ENCODE measurements around the gene TRAK1.

The TRAK1 gene

GRCh38 chr3:42177801-42178150 lies 86.6 kb downstream of the TRAK1 start:
- H3K27me3 ChIP-seq (replicated peaks in 2 of 5; ENCODE audit: control insufficient read depth in 4 of 5, insufficient read depth in 5 of 5, low read length in 4 of 5): no peaks in the 10 kb centered on the region
- H3K9me3 ChIP-seq (ENCODE audit: control extremely low read depth in 1 of 5, control insufficient read depth in 4 of 5, insufficient read depth in 2 of 5, low read depth in 1 of 5, low read length in 4 of 5): no peaks in the 10 kb centered on the region
- CTCF ChIA-PET: interaction anchor here (0.8 to 7.5 kb wide), 3 partner anchors 10 to 53 kb away, joined by 3 to 47 read pairs (median 3); no protein-coding TSS in a partner anchor
- POLR2A ChIA-PET: no interaction called here
- peaks cover 6 to 16% (median 11%) of the 10 kb centered on the region in 4 experiments for H3K4me1 ChIP-seq (ENCODE audit: control extremely low read depth in 1 of 4, control insufficient read depth in 4 of 4, insufficient read depth in 4 of 4, low read length in 3 of 4)
- H3K4me3 ChIP-seq (ENCODE audit: control insufficient read depth in 1 of 7, extremely low read depth in 1 of 7, insufficient read depth in 4 of 7, low read depth in 2 of 7, low read length in 6 of 7): no peak overlapping the region
- H3K36me3 ChIP-seq (ENCODE audit: control insufficient read depth in 4 of 4, insufficient read depth in 4 of 4, low read length in 3 of 4): peaks cover 0 to 12% (median 5%) of the 10 kb centered on the region in 4 experiments
- over 99% methylated on average over 9 of the region's 9 CpGs for WGBS (ENCODE audit: insufficient coverage)
- H3K27ac ChIP-seq (ENCODE audit: insufficient read depth in 1 of 2, low read depth in 1 of 2, low read length in 2 of 2, poor library complexity in 1 of 2, severe bottlenecking in 2 of 2): no peak overlapping the region
- DNase-seq: no peak

DNA sequence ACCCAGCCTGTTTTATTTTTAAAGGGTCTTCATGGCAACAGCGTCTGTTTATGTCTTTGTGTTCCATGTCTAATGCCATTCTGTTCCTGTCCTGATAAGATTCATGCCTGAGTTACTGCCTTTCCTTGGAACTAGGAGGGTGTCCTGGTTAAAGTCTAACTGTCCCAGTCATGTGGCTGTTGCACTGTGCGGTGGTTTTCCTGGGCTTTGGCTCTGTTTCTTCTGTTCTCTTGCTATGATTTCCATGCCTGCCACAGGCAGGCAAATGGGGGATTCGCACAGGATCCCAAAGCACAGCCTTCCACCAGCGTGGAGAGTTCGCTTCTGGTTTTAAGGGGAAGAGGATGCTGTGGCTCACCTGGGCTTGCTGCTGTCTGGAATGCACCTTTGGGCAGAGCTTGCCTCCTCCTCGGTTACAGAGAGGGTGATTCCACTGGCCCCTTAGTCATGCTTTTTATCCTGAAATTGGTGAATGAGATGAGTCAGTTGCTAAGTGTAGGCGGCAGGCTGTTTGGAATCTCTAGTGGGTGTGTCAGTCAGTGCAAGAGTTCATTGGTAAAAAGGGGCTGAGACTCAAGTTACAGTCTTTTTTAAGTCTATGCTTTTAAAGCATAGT lies 88.1 kb downstream of the TRAK1 start:
- WGBS (ENCODE audit: insufficient coverage): 87% methylated on average over 6 of the region's 7 CpGs

DNA sequence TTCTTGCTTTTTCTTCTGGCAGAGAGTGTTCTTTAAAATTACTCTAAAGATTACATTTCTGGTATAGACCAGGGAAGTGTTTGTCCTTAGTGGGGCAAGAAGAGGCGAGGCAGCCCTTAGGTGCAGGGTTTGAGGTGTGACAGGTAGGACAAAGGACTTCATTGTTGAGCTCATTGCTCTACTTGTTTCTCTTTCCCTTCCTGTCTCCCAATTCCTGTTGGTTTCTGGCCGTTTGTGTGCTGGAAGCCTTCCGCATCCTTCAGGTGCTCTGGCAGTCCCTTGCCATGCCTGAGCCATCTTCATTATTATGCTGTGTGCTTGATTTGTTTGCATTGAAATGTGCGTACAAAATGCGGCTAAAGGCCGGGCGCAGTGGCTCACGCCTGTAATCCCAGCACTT lies 89.7 kb downstream of the TRAK1 start:
- WGBS (ENCODE audit: insufficient coverage): 98% methylated on average over 6 of the region's 8 CpGs
- Histone ChIP-seq H3K27me3 (replicated peaks in 2 of 5; ENCODE audit: control insufficient read depth in 4 of 5, insufficient read depth in 5 of 5, low read length in 4 of 5) (no peaks in the 10 kb centered on the region), H3K36me3 (ENCODE audit: control insufficient read depth in 4 of 4, insufficient read depth in 4 of 4, low read length in 3 of 4) (peaks cover 3 to 21% (median 13%) of the 10 kb centered on the region in 4 experiments), H3K4me3 (ENCODE audit: control insufficient read depth in 1 of 7, extremely low read depth in 1 of 7, insufficient read depth in 4 of 7, low read depth in 2 of 7, low read length in 6 of 7) (no peak overlapping the region), H3K4me1 (ENCODE audit: control extremely low read depth in 1 of 4, control insufficient read depth in 4 of 4, insufficient read depth in 4 of 4, low read length in 3 of 4) (no peaks in the 10 kb centered on the region), H3K27ac (ENCODE audit: insufficient read depth in 1 of 2, low read depth in 1 of 2, low read length in 2 of 2, poor library complexity in 1 of 2, severe bottlenecking in 2 of 2) (no peak overlapping the region), H3K9me3 (ENCODE audit: control extremely low read depth in 1 of 5, control insufficient read depth in 4 of 5, insufficient read depth in 2 of 5, low read depth in 1 of 5, low read length in 4 of 5) (no peaks in the 10 kb centered on the region)
- ChIA-PET CTCF (interaction anchor here (1.0 to 7.5 kb wide), 2 partner anchors 10 to 63 kb away, joined by 3 to 47 read pairs; no protein-coding TSS in a partner anchor), POLR2A (no interaction called here)
- no peak for DNase-seq

More for the DNA sequence above, 88.1 kb downstream of the TRAK1 start:
- H3K36me3 ChIP-seq (ENCODE audit: control insufficient read depth in 4 of 4, insufficient read depth in 4 of 4, low read length in 3 of 4): peaks cover 0 to 12% (median 5%) of the 10 kb centered on the region in 4 experiments
- DNase-seq: no peak
- no peak overlapping the region for H3K4me3 ChIP-seq (ENCODE audit: control insufficient read depth in 1 of 7, extremely low read depth in 1 of 7, insufficient read depth in 4 of 7, low read depth in 2 of 7, low read length in 6 of 7)
- H3K4me1 ChIP-seq (ENCODE audit: control extremely low read depth in 1 of 4, control insufficient read depth in 4 of 4, insufficient read depth in 4 of 4, low read length in 3 of 4): peaks cover 0 to 2% (median 0%) of the 10 kb centered on the region in 4 experiments
- no peaks in the 10 kb centered on the region for H3K27me3 ChIP-seq (replicated peaks in 2 of 5; ENCODE audit: control insufficient read depth in 4 of 5, insufficient read depth in 5 of 5, low read length in 4 of 5)
- POLR2A ChIA-PET: no interaction called here
- CTCF ChIA-PET: interaction anchor here (0.6 to 7.5 kb wide), 3 partner anchors 12 to 419 kb away, joined by 3 to 47 read pairs (median 3); no protein-coding TSS in a partner anchor
- no peaks in the 10 kb centered on the region for H3K9me3 ChIP-seq (ENCODE audit: control extremely low read depth in 1 of 5, control insufficient read depth in 4 of 5, insufficient read depth in 2 of 5, low read depth in 1 of 5, low read length in 4 of 5)
- peak overlapping the region in 1 of 2 experiments; percentile 19 for H3K27ac ChIP-seq (ENCODE audit: insufficient read depth in 1 of 2, low read depth in 1 of 2, low read length in 2 of 2, poor library complexity in 1 of 2, severe bottlenecking in 2 of 2)

DNA sequence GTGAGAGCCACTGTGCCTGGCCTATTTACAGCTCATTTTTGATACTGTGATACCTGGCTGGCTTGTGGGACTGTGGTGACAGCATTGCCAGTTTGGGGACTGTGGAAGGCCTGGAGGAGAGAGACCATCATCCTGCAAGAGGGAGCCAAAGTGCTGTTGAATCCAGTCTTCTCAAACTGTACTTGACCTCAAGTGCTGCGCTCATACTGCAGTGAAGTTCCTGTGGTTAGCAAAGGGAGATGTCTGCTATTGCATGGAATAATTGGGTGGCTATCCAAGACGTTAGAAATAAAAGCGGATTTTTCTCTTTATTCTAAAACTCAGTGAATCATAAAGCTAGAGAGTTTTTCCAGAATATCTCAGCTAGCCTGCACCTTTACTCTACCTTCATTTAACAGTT lies 91.4 kb downstream of the TRAK1 start:
- Histone ChIP-seq H3K9me3 (ENCODE audit: control extremely low read depth in 1 of 5, control insufficient read depth in 4 of 5, insufficient read depth in 2 of 5, low read depth in 1 of 5, low read length in 4 of 5) (no peaks in the 10 kb centered on the region), H3K27me3 (replicated peaks in 2 of 5; ENCODE audit: control insufficient read depth in 4 of 5, insufficient read depth in 5 of 5, low read length in 4 of 5) (no peaks in the 10 kb centered on the region), H3K36me3 (ENCODE audit: control insufficient read depth in 4 of 4, insufficient read depth in 4 of 4, low read length in 3 of 4) (peaks cover 7 to 24% (median 18%) of the 10 kb centered on the region in 4 experiments), H3K4me1 (ENCODE audit: control extremely low read depth in 1 of 4, control insufficient read depth in 4 of 4, insufficient read depth in 4 of 4, low read length in 3 of 4) (no peaks in the 10 kb centered on the region), H3K4me3 (ENCODE audit: control insufficient read depth in 1 of 7, extremely low read depth in 1 of 7, insufficient read depth in 4 of 7, low read depth in 2 of 7, low read length in 6 of 7) (no peak overlapping the region), H3K27ac (ENCODE audit: insufficient read depth in 1 of 2, low read depth in 1 of 2, low read length in 2 of 2, poor library complexity in 1 of 2, severe bottlenecking in 2 of 2) (no peak overlapping the region)
- 100% methylated on average over 1 of the region's 3 CpGs for WGBS (ENCODE audit: insufficient coverage)
- ChIA-PET CTCF (interaction anchor here (7.5 kb wide), 1 partner anchor 8 kb away, joined by 47 read pairs; no protein-coding TSS in a partner anchor), POLR2A (interaction anchor here (1.2 kb wide), 1 partner anchor 11 kb away, joined by 5 read pairs; no protein-coding TSS in a partner anchor)
- no peak for DNase-seq

DNA sequence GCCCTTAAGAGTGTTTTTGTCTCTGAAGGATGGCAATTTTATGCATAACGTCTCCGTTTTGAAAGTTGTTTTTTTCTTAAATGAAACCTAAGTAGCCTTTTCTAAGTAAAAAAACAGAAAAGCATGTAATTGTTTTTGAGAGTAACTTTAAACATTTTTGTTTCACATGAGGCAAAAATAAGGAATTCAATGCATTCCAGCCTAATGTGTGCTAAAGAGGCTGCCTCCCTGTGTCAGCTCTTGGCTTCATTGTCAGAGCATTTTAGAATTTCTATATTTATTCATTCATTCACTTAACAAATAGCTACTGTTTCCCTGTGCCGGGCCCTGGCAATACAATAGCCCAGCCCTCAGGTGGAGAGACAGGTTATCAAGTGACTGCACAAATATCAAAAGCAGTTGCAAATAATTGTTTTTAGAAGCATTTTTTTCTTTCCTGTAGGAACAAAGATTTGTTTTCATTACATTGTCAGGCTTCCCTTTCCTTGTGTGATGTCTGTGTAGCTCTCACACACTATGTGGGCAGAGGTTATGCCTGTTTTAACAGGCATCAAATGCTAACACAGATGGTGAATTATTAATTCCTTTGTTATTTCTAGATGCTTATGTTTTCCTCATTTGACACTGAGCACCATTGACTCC lies 93.0 kb downstream of the TRAK1 start:
- WGBS (ENCODE audit: insufficient coverage): no CpG with 5 or more reads among the region's 3 CpGs
- H3K36me3 ChIP-seq (ENCODE audit: control insufficient read depth in 4 of 4, insufficient read depth in 4 of 4, low read length in 3 of 4): peaks cover 7 to 31% (median 20%) of the 10 kb centered on the region in 4 experiments
- CTCF ChIA-PET: interaction anchor here (1.2 to 10.3 kb wide), 3 partner anchors 7 to 66 kb away, joined by 3 to 122 read pairs (median 47); no protein-coding TSS in a partner anchor
- DNase-seq: no peak
- H3K27ac ChIP-seq (ENCODE audit: insufficient read depth in 1 of 2, low read depth in 1 of 2, low read length in 2 of 2, poor library complexity in 1 of 2, severe bottlenecking in 2 of 2): no peak overlapping the region
- POLR2A ChIA-PET: no interaction called here
- H3K27me3 ChIP-seq (replicated peaks in 2 of 5; ENCODE audit: control insufficient read depth in 4 of 5, insufficient read depth in 5 of 5, low read length in 4 of 5): no peaks in the 10 kb centered on the region
- no peaks in the 10 kb centered on the region for H3K4me1 ChIP-seq (ENCODE audit: control extremely low read depth in 1 of 4, control insufficient read depth in 4 of 4, insufficient read depth in 4 of 4, low read length in 3 of 4)
- H3K4me3 ChIP-seq (ENCODE audit: control insufficient read depth in 1 of 7, extremely low read depth in 1 of 7, insufficient read depth in 4 of 7, low read depth in 2 of 7, low read length in 6 of 7): no peak overlapping the region
- no peaks in the 10 kb centered on the region for H3K9me3 ChIP-seq (ENCODE audit: control extremely low read depth in 1 of 5, control insufficient read depth in 4 of 5, insufficient read depth in 2 of 5, low read depth in 1 of 5, low read length in 4 of 5)

DNA sequence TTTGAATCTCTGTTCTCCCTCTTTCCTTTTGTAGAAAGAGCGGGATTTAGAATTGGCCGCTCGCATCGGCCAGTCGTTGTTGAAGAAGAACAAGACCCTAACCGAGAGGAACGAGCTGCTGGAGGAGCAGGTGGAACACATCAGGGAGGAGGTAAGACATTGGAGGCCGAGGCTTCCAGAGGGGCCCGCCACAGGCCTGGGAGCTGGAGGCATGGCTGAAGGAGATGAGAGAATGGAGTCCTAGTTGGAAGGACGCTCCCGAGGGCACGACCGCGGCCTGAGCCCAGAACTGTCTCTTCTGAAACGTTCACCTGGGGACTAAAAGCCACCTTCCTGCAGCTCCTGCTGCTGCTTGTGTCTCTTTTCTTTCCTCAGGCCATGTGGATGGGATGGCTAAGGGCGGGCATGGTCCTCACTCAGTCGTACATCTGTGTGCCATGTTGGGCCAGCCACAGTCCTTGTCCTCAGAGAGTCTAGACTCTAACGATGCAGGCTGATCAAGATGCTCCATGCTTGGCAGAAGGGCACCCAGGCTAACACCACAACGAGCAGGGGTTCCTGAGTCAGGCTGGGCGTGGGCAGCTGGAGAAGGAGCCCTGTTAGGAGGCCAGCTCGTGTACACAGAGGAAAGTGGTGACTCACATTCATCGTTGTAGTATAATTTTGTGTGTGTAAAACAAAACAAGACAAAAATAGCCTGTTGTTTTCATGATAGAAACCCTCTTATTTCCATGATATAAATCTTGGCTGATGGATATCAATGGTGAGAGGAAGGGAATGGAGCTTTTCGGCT lies 93.7 kb downstream of the TRAK1 start:
- POLR2A ChIA-PET: no interaction called here
- CTCF ChIA-PET: interaction anchor here (1.0 to 10.3 kb wide), 5 partner anchors 26 to 86 kb away, joined by 3 to 122 read pairs (median 3); no protein-coding TSS in a partner anchor
- H3K9me3 ChIP-seq (ENCODE audit: control extremely low read depth in 1 of 5, control insufficient read depth in 4 of 5, insufficient read depth in 2 of 5, low read depth in 1 of 5, low read length in 4 of 5): no peaks in the 10 kb centered on the region
- H3K27me3 ChIP-seq (replicated peaks in 2 of 5; ENCODE audit: control insufficient read depth in 4 of 5, insufficient read depth in 5 of 5, low read length in 4 of 5): no peaks in the 10 kb centered on the region
- WGBS (ENCODE audit: insufficient coverage): 97% methylated on average over 18 of the region's 23 CpGs
- peaks cover 7 to 33% (median 20%) of the 10 kb centered on the region in 4 experiments for H3K36me3 ChIP-seq (ENCODE audit: control insufficient read depth in 4 of 4, insufficient read depth in 4 of 4, low read length in 3 of 4)
- no peak for DNase-seq
- H3K4me1 ChIP-seq (ENCODE audit: control extremely low read depth in 1 of 4, control insufficient read depth in 4 of 4, insufficient read depth in 4 of 4, low read length in 3 of 4): no peaks in the 10 kb centered on the region
- no peak overlapping the region for H3K4me3 ChIP-seq (ENCODE audit: control insufficient read depth in 1 of 7, extremely low read depth in 1 of 7, insufficient read depth in 4 of 7, low read depth in 2 of 7, low read length in 6 of 7)
- no peak overlapping the region for H3K27ac ChIP-seq (ENCODE audit: insufficient read depth in 1 of 2, low read depth in 1 of 2, low read length in 2 of 2, poor library complexity in 1 of 2, severe bottlenecking in 2 of 2)
